ENCODE data around the gene MAU2. TPM values are rescaled to one million over a fixed set of nuclear protein-coding genes. Genes with fewer than 3 reads are reported as not detected.

Gene MAU2
- total and polyA plus RNA-seq, 4 donors = 11.3 to 82.8 (median 45.3) TPM

DNA sequence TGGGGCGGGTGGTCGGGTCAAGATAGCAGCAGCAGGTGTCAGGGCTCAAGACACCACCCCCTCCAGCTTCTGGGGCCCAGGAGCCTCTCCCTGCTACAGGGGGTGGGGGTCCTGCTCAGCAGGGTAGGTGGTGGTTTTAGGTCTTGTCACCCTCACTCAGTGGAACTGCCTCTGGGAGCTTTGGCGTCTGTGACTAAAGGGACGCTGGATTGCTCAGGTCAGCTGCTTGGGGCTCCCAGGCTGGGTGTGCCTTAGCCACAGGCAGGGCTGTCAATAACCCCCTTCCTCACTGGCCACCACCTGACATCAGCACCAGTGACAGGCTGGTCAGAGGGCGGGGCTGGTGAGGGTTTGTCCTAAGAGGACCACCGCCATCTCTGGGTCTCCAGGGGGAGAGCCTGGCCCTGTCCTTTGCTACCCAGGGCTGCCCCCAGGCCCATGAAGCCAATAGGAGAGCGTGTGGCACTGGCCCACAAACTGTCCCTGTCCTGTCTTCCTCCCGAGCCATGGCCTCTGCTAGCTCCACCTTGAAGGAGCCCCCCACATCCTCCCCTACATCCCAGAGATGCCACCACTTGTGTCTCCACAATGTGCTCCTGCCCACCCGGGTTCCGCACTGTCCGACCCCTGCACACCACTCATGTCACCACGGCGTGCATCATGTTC lies 36.4 kb downstream of the MAU2 start:
- peaks cover 0 to 17% of the 10 kb centered on the region in 2 donors for H3K36me3 ChIP-seq (ENCODE audit: control insufficient read depth in 1 of 2, insufficient read depth in 2 of 2, low read length in 1 of 2)
- DNase-seq = no peak
- H3K4me3 ChIP-seq (ENCODE audit: low read length in 2 of 2) = no peak overlapping the region
- intact Hi-C loops (cut with DNase I) = no loop called here
- no peaks in the 10 kb centered on the region for H3K4me1 ChIP-seq (ENCODE audit: control insufficient read depth in 1 of 2, insufficient read depth in 2 of 2, low read length in 2 of 2)
- no peak for ATAC-seq (ENCODE audit: low FRiP score)
- H3K27me3 ChIP-seq (ENCODE audit: control insufficient read depth in 1 of 2, insufficient read depth in 2 of 2, low read length in 1 of 2) = no peaks in the 10 kb centered on the region
- 90 to 91% methylated on average over 13 of the region's 13 CpGs for WGBS, 2 donors
- H3K27ac ChIP-seq (ENCODE audit: low read depth in 1 of 2, low read length in 2 of 2) = no peak overlapping the region
- no peaks in the 10 kb centered on the region for H3K9me3 ChIP-seq (ENCODE audit: control insufficient read depth, low read length)

GRCh38 chr19:19361075-19361594 lies 40.5 kb downstream of the MAU2 start:
- ATAC-seq (ENCODE audit: low FRiP score) (peak; percentile 85), DNase-seq (peak; percentile 86 to 91)
- Histone ChIP-seq H3K9me3 (ENCODE audit: control insufficient read depth, low read length) (no peaks in the 10 kb centered on the region), H3K27ac (ENCODE audit: low read depth in 1 of 2, low read length in 2 of 2) (peak overlapping the region in 1 of 2 donors; percentile 41), H3K27me3 (ENCODE audit: control insufficient read depth in 1 of 2, insufficient read depth in 2 of 2, low read length in 1 of 2) (no peaks in the 10 kb centered on the region), H3K4me3 (ENCODE audit: low read length in 2 of 2) (no peak overlapping the region), H3K36me3 (ENCODE audit: control insufficient read depth in 1 of 2, insufficient read depth in 2 of 2, low read length in 1 of 2) (peaks cover 0 to 4% of the 10 kb centered on the region in 2 donors), H3K4me1 (ENCODE audit: control insufficient read depth in 1 of 2, insufficient read depth in 2 of 2, low read length in 2 of 2) (no peaks in the 10 kb centered on the region)
- intact Hi-C loops (cut with DNase I) = no loop called here
- WGBS, 2 donors = 3 to 4% methylated on average over 14 of the region's 14 CpGs

DNA sequence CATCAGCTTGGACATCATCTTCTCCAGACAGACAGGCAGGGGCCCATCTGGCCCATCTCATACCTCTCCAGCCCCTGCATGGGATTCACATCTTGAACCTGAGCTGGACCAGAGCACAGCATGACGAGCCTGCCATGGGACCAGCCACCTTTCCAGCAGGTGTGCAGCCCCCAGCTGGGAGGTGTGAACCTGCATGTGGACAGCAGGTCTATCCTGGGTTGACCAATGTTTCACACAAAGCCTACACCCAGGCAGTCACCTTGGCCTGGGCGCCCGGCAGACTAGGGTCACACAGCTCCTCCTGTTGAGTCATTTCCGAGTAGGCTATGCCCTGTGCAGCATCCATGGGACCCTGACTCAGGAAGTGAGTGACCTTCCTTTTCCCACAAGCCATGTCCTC lies 41.4 kb downstream of the MAU2 start:
- no peak overlapping the region for H3K4me3 ChIP-seq (ENCODE audit: low read length in 2 of 2)
- peak in 1 of 2 donors; percentile 47 for DNase-seq
- H3K36me3 ChIP-seq (ENCODE audit: control insufficient read depth in 1 of 2, insufficient read depth in 2 of 2, low read length in 1 of 2) = peaks cover 0 to under 1% of the 10 kb centered on the region in 2 donors
- H3K27ac ChIP-seq (ENCODE audit: low read depth in 1 of 2, low read length in 2 of 2) = no peak overlapping the region
- H3K4me1 ChIP-seq (ENCODE audit: control insufficient read depth in 1 of 2, insufficient read depth in 2 of 2, low read length in 2 of 2) = no peaks in the 10 kb centered on the region
- ATAC-seq (ENCODE audit: low FRiP score) = no peak
- intact Hi-C loops (cut with DNase I) = no loop called here
- WGBS, 2 donors = 88 to 94% methylated on average over 4 of the region's 4 CpGs
- no peaks in the 10 kb centered on the region for H3K9me3 ChIP-seq (ENCODE audit: control insufficient read depth, low read length)
- no peaks in the 10 kb centered on the region for H3K27me3 ChIP-seq (ENCODE audit: control insufficient read depth in 1 of 2, insufficient read depth in 2 of 2, low read length in 1 of 2)

GRCh38 chr19:19366434-19367396 lies 46.1 kb downstream of the MAU2 start:
- Histone ChIP-seq H3K4me3 (ENCODE audit: low read length in 2 of 2) (no peak overlapping the region), H3K36me3 (ENCODE audit: control insufficient read depth in 1 of 2, insufficient read depth in 2 of 2, low read length in 1 of 2) (no peaks in the 10 kb centered on the region), H3K9me3 (ENCODE audit: control insufficient read depth, low read length) (no peaks in the 10 kb centered on the region), H3K27ac (ENCODE audit: low read depth in 1 of 2, low read length in 2 of 2) (no peak overlapping the region), H3K4me1 (ENCODE audit: control insufficient read depth in 1 of 2, insufficient read depth in 2 of 2, low read length in 2 of 2) (no peaks in the 10 kb centered on the region), H3K27me3 (ENCODE audit: control insufficient read depth in 1 of 2, insufficient read depth in 2 of 2, low read length in 1 of 2) (no peaks in the 10 kb centered on the region)
- DNase-seq (peak; percentile 75 to 84), ATAC-seq (ENCODE audit: low FRiP score) (peak; percentile 83)
- 45 to 51% methylated on average over 18 of the region's 18 CpGs for WGBS, 2 donors
- intact Hi-C loops (cut with DNase I) = loop anchor here in 1 of 2 donors (5.0 kb wide), 1 partner anchor 41 kb away; the partner anchor contains the start of gene GATAD2A

GRCh38 chr19:19368087-19368486 lies 47.5 kb downstream of the MAU2 start:
- ATAC-seq (ENCODE audit: low FRiP score) = no peak
- Histone ChIP-seq H3K27me3 (ENCODE audit: control insufficient read depth in 1 of 2, insufficient read depth in 2 of 2, low read length in 1 of 2) (no peaks in the 10 kb centered on the region), H3K36me3 (ENCODE audit: control insufficient read depth in 1 of 2, insufficient read depth in 2 of 2, low read length in 1 of 2) (no peaks in the 10 kb centered on the region), H3K9me3 (ENCODE audit: control insufficient read depth, low read length) (no peaks in the 10 kb centered on the region), H3K27ac (ENCODE audit: low read depth in 1 of 2, low read length in 2 of 2) (no peak overlapping the region), H3K4me3 (ENCODE audit: low read length in 2 of 2) (no peak overlapping the region), H3K4me1 (ENCODE audit: control insufficient read depth in 1 of 2, insufficient read depth in 2 of 2, low read length in 2 of 2) (no peaks in the 10 kb centered on the region)
- intact Hi-C loops (cut with DNase I) = loop anchor here (2.0 to 5.0 kb wide), 2 partner anchors 39 to 123 kb away; partner anchors contain the start of gene GATAD2A (in 1 of the 2)
- DNase-seq = no peak
- WGBS, 2 donors = 81 to 82% methylated on average over 7 of the region's 7 CpGs

- WGBS, 2 donors = 81 to 84% methylated on average over 8 of the region's 8 CpGs
- Histone ChIP-seq H3K36me3 (ENCODE audit: control insufficient read depth in 1 of 2, insufficient read depth in 2 of 2, low read length in 1 of 2) (no peaks in the 10 kb centered on the region), H3K4me3 (ENCODE audit: low read length in 2 of 2) (no peak overlapping the region), H3K27ac (ENCODE audit: low read depth in 1 of 2, low read length in 2 of 2) (no peak overlapping the region), H3K9me3 (ENCODE audit: control insufficient read depth, low read length) (no peaks in the 10 kb centered on the region), H3K27me3 (ENCODE audit: control insufficient read depth in 1 of 2, insufficient read depth in 2 of 2, low read length in 1 of 2) (no peaks in the 10 kb centered on the region), H3K4me1 (ENCODE audit: control insufficient read depth in 1 of 2, insufficient read depth in 2 of 2, low read length in 2 of 2) (peaks cover 0 to 4% of the 10 kb centered on the region in 2 donors)
- DNase-seq (no peak), ATAC-seq (ENCODE audit: low FRiP score) (no peak)
- intact Hi-C loops (cut with DNase I) = no loop called here
These were observed 50.4 kb downstream of the MAU2 start for GRCh38 chr19:19371059-19371458.

DNA sequence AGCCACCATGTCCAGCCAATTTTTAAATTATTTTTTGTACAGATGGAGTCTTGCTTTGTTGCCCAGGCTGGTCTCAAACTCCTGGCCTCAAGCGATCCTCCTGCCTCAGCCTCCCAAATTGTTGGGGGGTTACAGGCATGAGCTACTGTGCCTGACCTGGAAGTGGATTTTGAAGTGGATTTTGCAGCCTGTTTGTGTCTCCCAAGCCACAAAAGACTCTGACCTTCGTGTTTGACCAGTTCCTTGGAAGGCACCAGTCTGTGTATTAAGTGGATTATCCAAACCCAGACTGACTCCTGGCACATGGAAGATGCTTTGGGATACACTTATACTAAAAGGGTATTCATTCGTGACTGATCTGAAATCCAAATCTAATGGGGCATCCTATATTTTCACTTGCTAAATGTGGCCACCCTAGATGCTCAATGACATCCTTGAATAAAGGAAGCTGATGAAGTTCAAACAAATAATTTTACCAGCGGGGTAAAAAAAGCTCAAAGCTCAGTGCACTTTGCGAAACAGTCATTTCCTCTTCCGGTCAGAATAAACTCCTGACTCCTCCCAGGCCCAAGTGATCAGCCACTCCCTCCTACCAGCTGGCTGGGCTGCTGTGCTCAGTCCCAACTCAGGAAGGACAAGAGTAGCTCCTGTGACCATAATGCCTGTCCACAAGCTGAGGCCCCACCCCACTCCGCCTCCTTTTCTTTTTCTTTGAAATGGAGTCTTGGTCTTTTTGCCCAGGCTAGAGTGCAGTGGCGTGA lies 52.2 kb downstream of the MAU2 start:
- H3K4me3 ChIP-seq (ENCODE audit: low read length in 2 of 2) = no peak overlapping the region
- no peaks in the 10 kb centered on the region for H3K9me3 ChIP-seq (ENCODE audit: control insufficient read depth, low read length)
- no peak overlapping the region for H3K27ac ChIP-seq (ENCODE audit: low read depth in 1 of 2, low read length in 2 of 2)
- intact Hi-C loops (cut with DNase I) = no loop called here
- peak; percentile 80 for ATAC-seq (ENCODE audit: low FRiP score)
- DNase-seq = peak in 1 of 2 donors; percentile 87
- H3K27me3 ChIP-seq (ENCODE audit: control insufficient read depth in 1 of 2, insufficient read depth in 2 of 2, low read length in 1 of 2) = no peaks in the 10 kb centered on the region
- H3K36me3 ChIP-seq (ENCODE audit: control insufficient read depth in 1 of 2, insufficient read depth in 2 of 2, low read length in 1 of 2) = no peaks in the 10 kb centered on the region
- 75 to 76% methylated on average over 8 of the region's 8 CpGs for WGBS, 2 donors
- H3K4me1 ChIP-seq (ENCODE audit: control insufficient read depth in 1 of 2, insufficient read depth in 2 of 2, low read length in 2 of 2) = peaks cover 0 to 4% of the 10 kb centered on the region in 2 donors

GRCh38 chr19:19379527-19379926 lies 58.9 kb downstream of the MAU2 start:
- DNase-seq (no peak), ATAC-seq (ENCODE audit: low FRiP score) (no peak)
- Histone ChIP-seq H3K27ac (ENCODE audit: low read depth in 1 of 2, low read length in 2 of 2) (no peak overlapping the region), H3K4me3 (ENCODE audit: low read length in 2 of 2) (no peak overlapping the region), H3K36me3 (ENCODE audit: control insufficient read depth in 1 of 2, insufficient read depth in 2 of 2, low read length in 1 of 2) (no peaks in the 10 kb centered on the region), H3K4me1 (ENCODE audit: control insufficient read depth in 1 of 2, insufficient read depth in 2 of 2, low read length in 2 of 2) (peaks cover 0 to 4% of the 10 kb centered on the region in 2 donors), H3K9me3 (ENCODE audit: control insufficient read depth, low read length) (no peaks in the 10 kb centered on the region), H3K27me3 (ENCODE audit: control insufficient read depth in 1 of 2, insufficient read depth in 2 of 2, low read length in 1 of 2) (no peaks in the 10 kb centered on the region)
- WGBS, 2 donors = 79% methylated on average over 2 of the region's 2 CpGs
- intact Hi-C loops (cut with DNase I) = no loop called here

All from aorta (tissue), 5 donors.